Neuronal stem cell (in vitro differentiated cells): ENCODE measurements around the gene TMEM233. TPM values are rescaled to one million over a fixed set of nuclear protein-coding genes. Genes with fewer than 3 reads are reported as not detected.

Experiments
- DNase-seq: peaks from one replicate; pipeline ENCODE4 v3.0.0-alpha.2; 2013; ENCODE audit warnings: low spot score
- H2AFZ ChIP-seq: one replicate; pipeline ENCODE4 v1.6.1; 2013; ENCODE audit warnings: mild to moderate bottlenecking, low read length, inconsistent platforms
- H2AK5ac ChIP-seq: 2 replicates; pipeline ENCODE4 v1.6.1; 2013; ENCODE audit warnings: low read depth, mild to moderate bottlenecking, inconsistent platforms, low read length, moderate library complexity, mixed read lengths
- H2BK120ac ChIP-seq: 2 replicates; pipeline ENCODE4 v1.6.1; 2013; ENCODE audit warnings: low read depth, mild to moderate bottlenecking, inconsistent platforms, low read length, moderate library complexity, mixed read lengths
- H2BK12ac ChIP-seq: one replicate; pipeline ENCODE4 v1.6.1; 2013; ENCODE audit warnings: low read length, inconsistent platforms
- H2BK15ac ChIP-seq: 2 replicates; pipeline ENCODE4 v1.6.1; 2013; ENCODE audit warnings: mild to moderate bottlenecking, low read length, inconsistent platforms, mixed read lengths
- H2BK5ac ChIP-seq: one replicate; pipeline ENCODE4 v1.6.1; 2013; ENCODE audit warnings: inconsistent platforms, mild to moderate bottlenecking, low read length, moderate library complexity
- H3K14ac ChIP-seq: one replicate; pipeline ENCODE4 v1.6.1; 2013; ENCODE audit warnings: low read length, inconsistent platforms
- H3K18ac ChIP-seq: 2 replicates; pipeline ENCODE4 v1.6.1; 2013; ENCODE audit warnings: low read length, inconsistent platforms
- H3K23ac ChIP-seq: 2 replicates; pipeline ENCODE4 v1.6.1; 2013; ENCODE audit warnings: low read depth, mild to moderate bottlenecking, mixed read lengths, low read length, inconsistent platforms; ENCODE audit not compliant: poor library complexity
- H3K27ac ChIP-seq: replicated peaks from 3 replicates; pipeline ENCODE4 v1.5.1; 2013; ENCODE audit warnings: low read length, inconsistent platforms
- H3K27me3 ChIP-seq, 3 experiments: 2 replicates each; pipeline ENCODE4 v1.6.1; 2013; ENCODE audit warnings: low read length in 3 of 3, mild to moderate bottlenecking in 2 of 3, inconsistent platforms in 1 of 3, low read depth in 1 of 3, mixed read lengths in 1 of 3, moderate library complexity in 1 of 3; ENCODE audit not compliant: control insufficient read depth in 3 of 3, insufficient read depth in 3 of 3
- H3K36me3 ChIP-seq, 2 donors: replicated peaks in 1 of 2; 2 replicates each; pipeline ENCODE4 v1.6.1; 2013; ENCODE audit warnings: low read length in 2 of 2; ENCODE audit not compliant: control insufficient read depth in 2 of 2, insufficient read depth in 2 of 2
- H3K4ac ChIP-seq: 2 replicates; pipeline ENCODE4 v1.6.1; 2013; ENCODE audit warnings: inconsistent platforms, mild to moderate bottlenecking, low read length, moderate library complexity
- H3K4me1 ChIP-seq, 2 donors: 1 replicate in 1 of 2; 2 replicates in 1 of 2; pipeline ENCODE4 v1.6.1; 2013; ENCODE audit warnings: low read length in 2 of 2, low read depth in 1 of 2; ENCODE audit not compliant: control insufficient read depth in 2 of 2, insufficient read depth in 1 of 2
- H3K4me2 ChIP-seq: one replicate; pipeline ENCODE4 v1.6.1; 2013; ENCODE audit warnings: mild to moderate bottlenecking, low read length, inconsistent platforms; ENCODE audit not compliant: insufficient read depth, poor library complexity, severe bottlenecking
- H3K4me3 ChIP-seq, 2 donors: 2 replicates each; pipeline ENCODE4 v1.5.1; 2013; ENCODE audit warnings: low read length in 2 of 2, mild to moderate bottlenecking in 2 of 2, inconsistent platforms in 1 of 2, moderate library complexity in 1 of 2
- H3K79me1 ChIP-seq: one replicate; pipeline ENCODE4 v1.6.1; 2013; ENCODE audit warnings: low read depth, mild to moderate bottlenecking, inconsistent platforms, low read length, moderate library complexity
- H3K9ac ChIP-seq: one replicate; pipeline ENCODE4 v1.6.1; 2013; ENCODE audit warnings: mild to moderate bottlenecking, low read depth, low read length, inconsistent platforms; ENCODE audit not compliant: poor library complexity
- H3K9me3 ChIP-seq, 2 donors: replicated peaks in 1 of 2; 2 replicates each; pipeline versions ENCODE3 to v1.6.1; 2013; ENCODE audit warnings: low read length in 2 of 2, mild to moderate bottlenecking in 2 of 2, inconsistent platforms in 1 of 2, low read depth in 1 of 2, mixed read lengths in 1 of 2, moderate library complexity in 1 of 2; ENCODE audit not compliant: control insufficient read depth in 2 of 2, insufficient read depth in 1 of 2
- H4K8ac ChIP-seq: one replicate; pipeline ENCODE4 v1.6.1; 2013; ENCODE audit warnings: low read depth, mild to moderate bottlenecking, inconsistent platforms, low read length, moderate library complexity
- H4K91ac ChIP-seq: one replicate; pipeline ENCODE4 v1.6.1; 2013; ENCODE audit warnings: low read length, low read depth, mild to moderate bottlenecking, inconsistent platforms; ENCODE audit not compliant: poor library complexity
- WGBS, 2 donors: extraction: QIAGEN DNeasy Blood & Tissue Kit; methylation state at CpG; one replicate each; pipeline ENCODE4 v1.1.7; 2013; ENCODE audit warnings: missing lambda C conversion rate in 2 of 2, mixed read lengths in 1 of 2; ENCODE audit not compliant: insufficient read length in 2 of 2, insufficient replicate concordance in 1 of 2; ENCODE audit errors: extremely low coverage in 2 of 2; 5-methylcytosine and 5-hydroxymethylcytosine counted together
- polyA plus RNA-seq, 2 experiments: library from polyadenylated mRNA; stranded (reverse); fragments of 200-250 nt; gene quantifications; one replicate each; pipeline ENCODE4 v1.2.3, GENCODE V29; 2013

The TMEM233 gene
- 0.01 TPM for polyA plus RNA-seq (2013, experiment 1 of 2)
- polyA plus RNA-seq (2013, experiment 2 of 2) = not detected

DNA sequence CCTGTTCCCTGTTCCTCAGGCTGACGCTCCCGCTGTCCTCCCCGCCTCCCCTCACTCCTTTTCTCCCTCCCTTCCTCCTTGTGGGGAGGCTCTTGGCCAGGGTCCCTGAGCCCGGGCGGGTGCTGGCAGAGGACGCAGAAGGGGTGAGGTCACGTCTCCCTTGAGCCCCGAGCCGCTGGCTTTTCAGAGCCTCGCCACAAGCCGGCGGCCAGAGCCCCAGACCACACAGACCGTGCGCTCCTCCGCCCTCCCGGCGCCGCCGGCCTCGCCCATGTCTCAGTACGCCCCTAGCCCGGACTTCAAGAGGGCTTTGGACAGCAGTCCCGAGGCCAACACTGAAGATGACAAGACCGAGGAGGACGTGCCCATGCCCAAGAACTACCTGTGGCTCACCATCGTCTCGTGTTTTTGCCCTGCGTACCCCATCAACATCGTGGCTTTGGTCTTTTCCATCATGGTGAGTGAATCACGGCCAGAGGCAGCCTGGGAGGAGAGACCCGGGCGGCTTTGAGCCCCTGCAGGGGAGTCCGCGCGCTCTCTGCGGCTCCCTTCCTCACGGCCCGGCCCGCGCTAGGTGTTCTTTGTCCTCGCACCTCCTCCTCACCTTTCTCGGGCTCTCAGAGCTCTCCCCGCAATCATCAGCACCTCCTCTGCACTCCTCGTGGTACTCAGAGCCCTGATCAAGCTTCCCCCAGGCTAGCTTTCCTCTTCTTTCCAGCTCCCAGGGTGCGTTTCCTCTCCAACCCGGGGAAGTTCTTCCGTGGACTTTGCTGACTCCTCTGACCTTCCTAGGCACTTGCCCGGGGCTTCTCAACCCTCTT lies at the start of gene TMEM233:
TMEM233 (plus strand) TSS at position 197 of the 821 bp plus-strand sequence; CDS start at position 272, 75 bp downstream.
- H3K9me3 ChIP-seq = no peaks in the 10 kb centered on the region
- peak within 1 kb of the TSS; percentile 64 for H3K9ac ChIP-seq
- no peak within 1 kb of the TSS for H3K27ac ChIP-seq
- H4K8ac ChIP-seq = no peak within 1 kb of the TSS
- peaks cover 12 to 61% (median 51%) of the 10 kb centered on the region in 3 experiments for H3K27me3 ChIP-seq
- H3K4me2 ChIP-seq = peak within 1 kb of the TSS; percentile 78
- H3K4me3 ChIP-seq = peak within 1 kb of the TSS in 1 of 2 donors; percentile 73
- peaks cover 0 to 7% of the 10 kb centered on the region in 2 donors for H3K4me1 ChIP-seq
- H3K79me1 ChIP-seq = no peaks in the 10 kb centered on the region
- no peak within 1 kb of the TSS for H4K91ac ChIP-seq
- no peak within 1 kb of the TSS for H2BK5ac ChIP-seq
- H2BK120ac ChIP-seq = no peak within 1 kb of the TSS
- no peak within 1 kb of the TSS for H3K4ac ChIP-seq
- peak; percentile 51 for DNase-seq
- no CpG with 5 or more reads among the region's 48 CpGs for WGBS, 2 donors
- H2AK5ac ChIP-seq = no peak within 1 kb of the TSS
- H3K36me3 ChIP-seq = no peaks in the 10 kb centered on the region
- no peak within 1 kb of the TSS for H3K14ac ChIP-seq
- H3K23ac ChIP-seq = peak within 1 kb of the TSS; percentile 1
- H2BK12ac ChIP-seq = no peak within 1 kb of the TSS
- H2BK15ac ChIP-seq = no peak within 1 kb of the TSS
- peak within 1 kb of the TSS; percentile 68 for H2AFZ ChIP-seq
- H3K18ac ChIP-seq = peak within 1 kb of the TSS; percentile 21

DNA sequence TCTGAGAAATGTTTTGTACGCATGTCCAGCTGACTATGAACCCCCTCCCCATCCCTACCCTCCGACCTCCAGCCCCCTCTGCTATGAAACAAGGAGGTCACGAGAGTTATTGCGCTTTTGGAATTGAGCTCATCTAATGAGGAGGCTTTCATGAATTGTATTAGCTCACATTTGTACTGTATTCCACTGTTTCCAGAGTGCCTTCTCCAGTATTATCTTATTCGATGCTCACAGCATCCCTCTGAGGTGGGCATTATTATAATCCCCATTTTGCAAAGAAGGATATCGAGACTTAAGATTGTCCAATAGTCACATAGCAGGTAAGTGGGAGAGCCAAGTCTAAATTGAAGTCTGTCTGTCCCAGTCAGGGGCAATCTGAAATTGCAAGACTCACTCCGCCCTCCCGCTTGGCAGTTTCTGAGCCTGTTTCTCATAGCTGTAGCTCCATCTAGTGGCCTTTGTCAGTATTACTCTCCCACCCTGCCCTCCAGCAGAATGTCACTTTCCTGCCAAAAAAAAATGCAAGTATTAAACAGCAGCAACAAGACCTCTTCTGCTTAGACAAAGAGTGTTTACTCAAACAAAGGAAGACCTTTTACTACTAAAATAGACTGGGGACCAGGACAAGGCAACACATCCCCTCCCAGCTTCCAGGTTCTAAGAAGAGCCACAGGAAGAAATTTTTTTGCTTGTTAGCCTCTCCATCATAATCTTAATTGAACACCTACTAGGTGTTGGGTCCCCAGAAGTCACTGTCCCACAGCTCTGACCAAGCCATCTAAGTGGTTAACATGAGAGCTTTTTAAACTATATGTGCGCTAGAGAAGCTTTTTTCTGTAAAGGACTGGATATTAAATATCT lies 48.6 kb upstream of the TMEM233 start:
- Histone ChIP-seq H2BK12ac (no peak overlapping the region), H2BK5ac (no peak overlapping the region), H2BK120ac (no peak overlapping the region), H2AK5ac (no peak overlapping the region), H3K27me3 (no peaks in the 10 kb centered on the region), H3K23ac (no peak overlapping the region), H3K4me3 (no peak overlapping the region), H2AFZ (no peak overlapping the region), H3K9ac (no peak overlapping the region), H3K14ac (no peak overlapping the region), H3K36me3 (no peaks in the 10 kb centered on the region), H4K91ac (no peak overlapping the region), H3K18ac (no peak overlapping the region), H3K4me2 (no peak overlapping the region), H3K9me3 (no peaks in the 10 kb centered on the region), H2BK15ac (no peak overlapping the region), H4K8ac (no peak overlapping the region), H3K79me1 (no peaks in the 10 kb centered on the region), H3K4me1 (no peaks in the 10 kb centered on the region), H3K4ac (no peak overlapping the region), H3K27ac (no peak overlapping the region)
- DNase-seq = peak; percentile 72
- no CpG with 5 or more reads among the region's 9 CpGs for WGBS, 2 donors

DNA sequence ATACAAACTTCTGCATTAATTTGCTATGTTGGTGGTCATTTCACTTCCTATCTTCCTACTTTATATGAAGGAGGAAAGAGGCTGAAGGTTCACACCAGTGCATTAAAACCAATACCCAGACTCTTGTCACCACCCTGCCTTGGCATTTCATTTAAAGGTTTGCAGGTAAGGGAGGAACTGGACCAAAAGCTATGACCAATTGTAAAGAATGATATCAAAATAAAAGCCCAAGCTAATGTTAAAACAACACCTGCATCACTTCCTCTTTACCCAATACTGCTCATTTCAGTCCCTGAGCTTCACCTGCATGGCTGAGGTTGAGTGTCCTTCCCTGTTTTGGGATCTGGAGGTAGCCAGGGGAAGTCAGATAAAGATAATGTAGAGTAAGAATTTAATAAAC lies 47.2 kb upstream of the TMEM233 start:
- H3K27ac ChIP-seq = no peak overlapping the region
- no peak overlapping the region for H2AFZ ChIP-seq
- H2BK12ac ChIP-seq = no peak overlapping the region
- no peak overlapping the region for H3K18ac ChIP-seq
- H4K91ac ChIP-seq = no peak overlapping the region
- no peak overlapping the region for H3K14ac ChIP-seq
- H3K4me1 ChIP-seq = no peaks in the 10 kb centered on the region
- H3K27me3 ChIP-seq = no peaks in the 10 kb centered on the region
- no peak overlapping the region for H2BK120ac ChIP-seq
- H3K36me3 ChIP-seq = no peaks in the 10 kb centered on the region
- no peaks in the 10 kb centered on the region for H3K79me1 ChIP-seq
- no peak overlapping the region for H4K8ac ChIP-seq
- no peak overlapping the region for H2BK5ac ChIP-seq
- H3K23ac ChIP-seq = no peak overlapping the region
- no peak overlapping the region for H3K4me3 ChIP-seq
- no peak overlapping the region for H2AK5ac ChIP-seq
- no peak overlapping the region for H2BK15ac ChIP-seq
- DNase-seq = no peak
- H3K4ac ChIP-seq = no peak overlapping the region
- no peak overlapping the region for H3K9ac ChIP-seq
- H3K4me2 ChIP-seq = no peak overlapping the region
- H3K9me3 ChIP-seq = no peaks in the 10 kb centered on the region

DNA sequence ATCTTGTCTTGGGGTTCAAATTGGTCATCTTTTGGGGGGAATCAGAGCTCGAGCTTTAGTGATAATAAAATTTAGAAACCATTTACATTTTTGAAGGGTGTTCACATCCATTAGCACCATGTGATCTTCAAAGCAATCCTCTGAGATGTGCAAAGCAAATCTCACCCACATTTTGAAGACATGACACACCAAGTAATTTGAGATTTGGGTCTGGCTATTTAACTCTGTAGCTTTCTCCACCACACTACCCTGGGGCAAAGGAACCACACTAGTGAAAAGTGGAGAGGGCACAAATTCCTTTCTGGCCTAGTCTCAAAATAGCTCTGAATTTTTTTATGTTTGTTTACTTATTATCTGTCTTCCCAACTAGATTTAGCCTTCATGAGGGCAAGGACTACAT lies 46.6 kb upstream of the TMEM233 start:
- H3K36me3 ChIP-seq = no peaks in the 10 kb centered on the region
- H3K4me3 ChIP-seq = no peak overlapping the region
- H4K91ac ChIP-seq = no peak overlapping the region
- no peaks in the 10 kb centered on the region for H3K9me3 ChIP-seq
- no peak overlapping the region for H3K4ac ChIP-seq
- H3K4me1 ChIP-seq = no peaks in the 10 kb centered on the region
- no peaks in the 10 kb centered on the region for H3K27me3 ChIP-seq
- H2BK12ac ChIP-seq = no peak overlapping the region
- H3K79me1 ChIP-seq = no peaks in the 10 kb centered on the region
- no peak overlapping the region for H2AK5ac ChIP-seq
- no peak overlapping the region for H3K4me2 ChIP-seq
- no peak overlapping the region for H3K18ac ChIP-seq
- no peak overlapping the region for H3K23ac ChIP-seq
- H2BK5ac ChIP-seq = no peak overlapping the region
- DNase-seq = no peak
- H3K9ac ChIP-seq = no peak overlapping the region
- no peak overlapping the region for H3K14ac ChIP-seq
- H2AFZ ChIP-seq = no peak overlapping the region
- H2BK15ac ChIP-seq = no peak overlapping the region
- WGBS, 2 donors = no CpG with 5 or more reads among the region's 1 CpG
- no peak overlapping the region for H3K27ac ChIP-seq
- no peak overlapping the region for H2BK120ac ChIP-seq
- no peak overlapping the region for H4K8ac ChIP-seq
